ENCODE measurements around the gene PPP2R2B. TPM values are rescaled to one million over a fixed set of nuclear protein-coding genes. Genes with fewer than 3 reads are reported as not detected.

PPP2R2B gene
- total and polyA plus RNA-seq, 2 experiments from 2014 or later = 14.4 to 21.1 TPM

- no peak for DNase-seq (ENCODE audit: low read depth in 1 of 2, low spot score in 1 of 2)
- H3K4me3 ChIP-seq = no peak overlapping the region
- TF ChIP-seq CTCF (IDR thresholded peaks at IDR 0.05; ENCODE audit: low read depth, low read length) = no peak
- no peaks in the 10 kb centered on the region for H3K27me3 ChIP-seq
- peaks cover 41% of the 10 kb centered on the region for H3K4me1 ChIP-seq (ENCODE audit: low read depth)
- H3K9me3 ChIP-seq (ENCODE audit: low read depth) = no peaks in the 10 kb centered on the region
- no peak overlapping the region for H3K27ac ChIP-seq
- no peaks in the 10 kb centered on the region for H3K36me3 ChIP-seq
These were observed 82.4 kb downstream of the PPP2R2B start for GRCh38 chr5:146796144-146796543.

- Histone ChIP-seq H3K4me3 (no peak overlapping the region), H3K9me3 (ENCODE audit: low read depth) (no peaks in the 10 kb centered on the region), H3K36me3 (no peaks in the 10 kb centered on the region), H3K4me1 (ENCODE audit: low read depth) (peaks cover 41% of the 10 kb centered on the region), H3K27me3 (no peaks in the 10 kb centered on the region), H3K27ac (no peak overlapping the region)
- TF ChIP-seq CTCF (IDR thresholded peaks at IDR 0.05; ENCODE audit: low read depth, low read length) = no peak
- DNase-seq (ENCODE audit: low read depth in 1 of 2, low spot score in 1 of 2) = no peak
These were observed 84.1 kb downstream of the PPP2R2B start for GRCh38 chr5:146794326-146795029.

GRCh38 chr5:146793709-146794108 lies 84.8 kb downstream of the PPP2R2B start:
- Histone ChIP-seq H3K36me3 (no peaks in the 10 kb centered on the region), H3K27me3 (no peaks in the 10 kb centered on the region), H3K4me3 (no peak overlapping the region), H3K9me3 (ENCODE audit: low read depth) (no peaks in the 10 kb centered on the region), H3K27ac (no peak overlapping the region), H3K4me1 (ENCODE audit: low read depth) (peaks cover 33% of the 10 kb centered on the region)
- TF ChIP-seq CTCF (IDR thresholded peaks at IDR 0.05; ENCODE audit: low read depth, low read length) = no peak
- DNase-seq (ENCODE audit: low read depth in 1 of 2, low spot score in 1 of 2) = no peak

GRCh38 chr5:146791471-146791870 lies 87.1 kb downstream of the PPP2R2B start:
- no peak for DNase-seq (ENCODE audit: low read depth in 1 of 2, low spot score in 1 of 2)
- no peak overlapping the region for H3K27ac ChIP-seq
- TF ChIP-seq CTCF (IDR thresholded peaks at IDR 0.05; ENCODE audit: low read depth, low read length) = no peak
- H3K9me3 ChIP-seq (ENCODE audit: low read depth) = no peaks in the 10 kb centered on the region
- H3K4me1 ChIP-seq (ENCODE audit: low read depth) = peaks cover 14% of the 10 kb centered on the region
- no peaks in the 10 kb centered on the region for H3K27me3 ChIP-seq
- H3K4me3 ChIP-seq = no peak overlapping the region
- H3K36me3 ChIP-seq = no peaks in the 10 kb centered on the region

- DNase-seq (ENCODE audit: low read depth in 1 of 2, low spot score in 1 of 2) = no peak
- Histone ChIP-seq H3K27me3 (no peaks in the 10 kb centered on the region), H3K27ac (no peak overlapping the region), H3K36me3 (no peaks in the 10 kb centered on the region), H3K4me3 (no peak overlapping the region), H3K9me3 (ENCODE audit: low read depth) (no peaks in the 10 kb centered on the region), H3K4me1 (ENCODE audit: low read depth) (peaks cover 12% of the 10 kb centered on the region)
- TF ChIP-seq CTCF (IDR thresholded peaks at IDR 0.05; ENCODE audit: low read depth, low read length) = no peak
These were observed 88.6 kb downstream of the PPP2R2B start for GRCh38 chr5:146789712-146790653.

All from cardiac muscle cell (in vitro differentiated cells and primary cell).